HK-2 (cell line): ENCODE data around the gene RAP1GDS1.

Source experiments
- DNase-seq: peaks from one replicate; pipeline ENCODE4 v3.0.0-alpha.2; 2018; ENCODE audit not compliant: unreplicated experiment

Gene RAP1GDS1, protein sequence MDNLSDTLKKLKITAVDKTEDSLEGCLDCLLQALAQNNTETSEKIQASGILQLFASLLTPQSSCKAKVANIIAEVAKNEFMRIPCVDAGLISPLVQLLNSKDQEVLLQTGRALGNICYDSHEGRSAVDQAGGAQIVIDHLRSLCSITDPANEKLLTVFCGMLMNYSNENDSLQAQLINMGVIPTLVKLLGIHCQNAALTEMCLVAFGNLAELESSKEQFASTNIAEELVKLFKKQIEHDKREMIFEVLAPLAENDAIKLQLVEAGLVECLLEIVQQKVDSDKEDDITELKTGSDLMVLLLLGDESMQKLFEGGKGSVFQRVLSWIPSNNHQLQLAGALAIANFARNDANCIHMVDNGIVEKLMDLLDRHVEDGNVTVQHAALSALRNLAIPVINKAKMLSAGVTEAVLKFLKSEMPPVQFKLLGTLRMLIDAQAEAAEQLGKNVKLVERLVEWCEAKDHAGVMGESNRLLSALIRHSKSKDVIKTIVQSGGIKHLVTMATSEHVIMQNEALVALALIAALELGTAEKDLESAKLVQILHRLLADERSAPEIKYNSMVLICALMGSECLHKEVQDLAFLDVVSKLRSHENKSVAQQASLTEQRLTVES

DNA sequence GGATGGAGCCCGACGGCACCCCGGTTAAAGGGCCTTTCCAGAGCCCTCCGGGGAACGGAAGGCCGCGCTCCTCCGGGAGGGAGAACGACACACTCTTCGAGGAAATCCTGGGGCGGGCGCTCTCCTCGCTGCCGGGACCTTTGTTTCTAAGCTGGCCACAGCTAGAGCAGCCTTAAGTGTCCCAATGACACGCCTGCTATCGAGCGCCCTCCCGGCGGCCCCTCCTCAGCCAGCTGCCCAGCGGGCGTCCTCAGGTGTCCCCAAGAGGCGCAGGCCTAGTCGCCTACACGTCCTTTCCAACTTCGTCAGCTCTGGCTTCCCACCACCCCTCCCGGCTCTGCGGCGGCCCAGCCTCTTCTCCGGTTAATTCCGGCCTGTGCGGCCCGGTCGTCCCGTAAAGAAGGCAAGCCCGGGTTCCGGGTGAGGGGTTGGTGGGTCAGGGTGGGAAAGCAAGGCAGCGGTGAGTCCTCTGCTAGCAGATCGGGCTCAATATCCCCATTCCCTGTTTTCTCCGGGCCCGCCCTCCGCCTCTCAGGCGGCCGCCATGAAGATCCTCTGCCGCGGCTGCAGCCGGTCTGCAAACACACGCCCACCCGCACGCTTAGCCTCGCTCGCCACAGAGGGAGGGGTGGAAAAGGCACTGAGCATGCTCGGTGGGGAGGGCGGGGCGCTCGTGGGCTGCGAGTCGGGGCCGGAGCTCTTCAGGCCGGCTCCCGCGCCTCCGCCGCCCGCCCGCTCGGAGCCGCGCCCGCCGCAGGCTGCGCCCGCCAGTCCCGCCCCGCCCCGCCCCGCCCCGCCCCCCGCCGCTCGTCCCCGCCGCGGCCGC is at the start of gene RAP1GDS1:
TSS of gene RAP1GDS1 (plus strand) at position 806 of the 826 bp plus-strand sequence. CDS start 182 bp downstream, outside the sequence.
- peak; percentile 96 for DNase-seq

DNA sequence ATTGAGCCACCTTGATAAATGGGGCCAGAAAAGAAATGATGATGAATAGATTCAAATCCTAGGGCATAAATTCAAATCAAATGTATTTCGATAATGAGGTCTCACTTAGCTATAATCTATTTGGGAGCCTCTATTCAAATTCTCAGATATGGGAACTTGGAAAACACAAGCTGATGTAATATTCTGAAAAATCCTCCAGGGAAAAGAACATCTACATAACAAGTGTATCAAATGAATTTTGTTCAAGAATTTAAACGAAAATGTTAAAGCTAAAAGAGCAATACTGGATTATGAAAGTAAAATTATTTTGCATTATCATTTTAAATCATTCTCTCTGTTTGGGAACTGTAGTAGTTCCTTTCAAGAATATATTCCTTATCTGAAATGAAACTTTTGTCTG is 38.9 kb upstream of the RAP1GDS1 start:
- no peak for DNase-seq

DNA sequence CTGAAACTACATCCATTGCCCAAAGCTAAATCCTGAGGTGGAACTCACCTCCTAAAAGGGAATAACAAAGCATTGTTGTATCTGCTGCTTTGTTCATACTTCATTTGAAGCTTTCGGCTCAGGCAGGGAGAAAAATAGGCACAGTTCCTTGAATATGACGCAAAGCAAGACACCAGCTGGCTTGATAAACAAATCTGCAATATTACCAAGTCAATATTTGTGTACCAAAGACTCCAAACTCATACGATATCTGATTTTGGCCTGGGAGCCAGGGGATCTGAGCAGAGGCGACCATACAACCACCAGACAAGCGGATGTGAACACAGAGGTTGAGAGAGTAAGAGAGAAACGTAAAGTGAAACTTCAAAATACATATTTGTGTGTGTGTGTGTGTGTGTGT is 34.8 kb upstream of the RAP1GDS1 start:
- DNase-seq: no peak

DNA sequence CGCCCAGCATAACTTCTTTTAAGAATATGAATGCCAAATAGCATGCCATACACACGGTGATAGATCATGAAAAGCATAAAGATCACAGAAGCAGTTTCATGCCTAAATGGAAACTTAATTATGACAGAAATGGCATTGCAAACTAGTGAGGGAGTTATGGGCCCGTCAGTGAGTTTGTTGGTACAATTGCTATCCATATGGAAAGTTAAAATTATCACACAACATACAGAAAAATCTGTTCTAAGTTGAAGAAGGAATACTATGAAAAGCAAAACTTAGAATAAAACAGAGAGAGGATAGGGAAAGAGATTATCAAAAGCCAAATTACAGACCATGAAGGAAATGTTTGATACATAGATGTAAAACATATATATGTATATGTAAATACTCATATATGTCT is 30.2 kb upstream of the RAP1GDS1 start:
- no peak for DNase-seq

DNA sequence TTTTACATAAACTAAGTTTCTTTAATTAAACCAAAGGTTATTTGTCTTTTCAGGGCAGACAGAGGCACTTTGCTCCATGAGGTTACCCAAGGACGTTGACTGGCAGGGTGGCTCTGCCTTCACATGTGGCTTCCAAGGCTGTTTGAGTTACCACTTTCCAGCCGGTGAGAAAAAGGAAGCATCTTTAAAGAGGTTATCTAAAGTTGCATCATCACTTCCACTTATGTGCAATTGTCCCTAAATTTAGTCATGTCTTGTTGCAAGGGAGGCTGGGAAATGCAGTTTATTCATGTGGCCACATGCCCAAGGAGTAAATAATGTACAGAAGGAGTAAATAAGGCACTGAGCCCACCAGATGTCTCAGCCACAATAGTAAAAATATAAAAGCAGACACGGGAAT is 29.0 kb upstream of the RAP1GDS1 start:
- DNase-seq: no peak

DNA sequence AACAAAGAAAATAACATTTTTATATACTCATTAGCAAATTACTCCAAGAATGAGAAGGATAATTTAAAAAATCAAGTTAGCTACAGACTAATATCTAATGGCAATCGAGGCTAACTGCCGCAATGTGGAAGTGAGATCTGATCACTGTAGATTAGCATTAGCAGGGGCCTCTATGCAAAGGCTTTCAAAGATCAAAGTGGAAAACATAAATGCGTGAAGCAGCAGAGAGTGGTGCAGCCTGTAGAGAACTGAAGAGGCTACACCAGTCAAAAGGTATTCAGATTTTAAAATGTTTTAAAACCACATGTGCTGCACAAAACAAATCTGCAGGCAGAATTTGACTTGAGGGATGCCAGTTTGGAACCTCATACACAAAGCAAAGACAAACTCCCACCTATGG is 24.0 kb upstream of the RAP1GDS1 start:
- no peak for DNase-seq

DNA sequence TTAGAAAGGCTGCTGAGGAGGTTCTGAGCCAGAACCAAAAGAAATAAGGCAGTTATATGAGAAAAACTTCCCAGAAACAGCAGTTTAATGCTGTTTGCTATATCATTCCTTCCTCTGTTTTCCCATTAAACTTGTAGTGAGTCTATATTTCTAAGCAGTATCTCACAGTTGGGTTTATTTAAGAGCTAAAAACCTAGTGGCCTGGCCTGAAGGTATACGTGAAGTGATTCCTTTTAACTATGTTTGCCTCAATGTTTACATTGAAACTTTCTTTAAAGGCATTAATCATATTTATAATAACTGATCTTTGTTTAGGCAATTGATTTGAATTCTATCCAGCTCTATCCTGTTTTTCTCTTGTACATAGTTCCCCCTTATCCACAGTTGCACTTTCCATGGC is 19.1 kb upstream of the RAP1GDS1 start:
- no peak for DNase-seq

DNA sequence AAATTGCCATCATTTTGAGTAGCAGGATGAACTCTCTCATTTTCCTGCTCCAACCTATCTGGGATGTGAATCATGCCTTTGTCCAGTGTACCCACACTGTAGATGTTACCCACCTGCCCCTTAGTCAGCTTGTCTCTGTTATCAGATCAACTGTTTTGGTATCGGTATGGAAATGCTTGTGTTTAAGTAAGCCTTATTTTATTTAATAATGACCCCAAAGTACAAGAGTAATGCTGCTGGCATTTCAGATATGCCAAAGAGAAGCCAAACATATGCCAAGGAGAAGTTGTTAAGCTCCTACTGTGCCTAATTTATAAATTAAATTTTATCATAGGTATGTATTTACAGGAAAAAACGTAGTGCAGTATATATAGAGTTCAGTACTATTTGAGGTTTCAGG is 18.6 kb upstream of the RAP1GDS1 start:
- no peak for DNase-seq

DNA sequence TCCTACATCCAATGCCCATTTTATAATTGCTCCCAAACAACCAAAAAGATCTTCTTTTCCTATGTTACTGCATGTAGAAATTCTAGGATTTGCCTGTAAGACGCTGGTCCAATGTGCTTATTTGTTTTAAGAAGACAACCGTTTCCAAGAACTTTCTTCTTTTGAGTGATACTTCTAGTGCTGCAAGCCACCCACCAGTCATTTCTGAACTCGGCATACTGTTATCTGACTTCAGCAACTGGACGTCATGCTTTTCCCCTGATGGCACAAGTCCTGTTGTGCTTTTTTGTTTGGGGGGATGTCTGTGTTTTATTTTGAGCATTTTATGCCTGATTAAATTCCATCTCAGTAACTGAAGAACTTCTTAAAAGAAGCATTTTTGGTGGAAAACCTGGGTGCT is 16.0 kb upstream of the RAP1GDS1 start:
- no peak for DNase-seq

DNA sequence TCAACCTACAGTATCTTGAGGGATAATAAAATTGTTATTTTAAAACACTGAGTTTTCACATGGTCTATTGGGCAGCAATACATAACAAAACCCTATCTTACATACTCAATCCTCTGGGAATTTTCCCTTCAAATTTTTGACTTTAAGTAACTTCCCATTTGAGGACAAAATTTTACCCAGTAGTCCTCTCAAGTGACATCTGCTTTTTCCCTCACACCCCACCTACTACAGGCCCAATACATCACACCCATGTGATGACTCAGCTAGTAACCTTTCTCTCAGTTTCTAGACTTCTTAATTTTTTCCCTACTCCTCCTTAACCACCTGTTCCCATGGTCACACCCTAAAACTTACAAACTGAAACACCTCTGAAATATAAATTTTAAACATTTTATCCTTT is 12.2 kb upstream of the RAP1GDS1 start:
- DNase-seq: no peak

DNA sequence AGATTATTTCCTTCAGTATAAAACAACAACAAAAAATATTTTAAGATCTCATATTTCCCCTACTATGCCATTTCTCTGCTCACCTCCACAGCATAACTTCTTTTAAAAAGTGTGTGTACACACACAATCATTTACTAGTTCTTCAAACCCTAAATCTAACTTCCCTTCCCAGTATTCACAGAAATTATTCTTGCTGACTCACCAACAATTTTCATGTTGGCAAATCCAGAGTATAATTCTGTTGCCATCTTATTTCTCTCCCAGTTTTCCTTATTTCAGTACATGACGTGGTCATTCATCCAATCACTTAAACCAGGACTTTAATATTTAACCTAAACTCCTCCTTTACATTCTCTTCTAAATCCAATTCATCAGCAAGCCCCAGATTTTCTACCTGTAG is 11.4 kb upstream of the RAP1GDS1 start:
- no peak for DNase-seq

DNA sequence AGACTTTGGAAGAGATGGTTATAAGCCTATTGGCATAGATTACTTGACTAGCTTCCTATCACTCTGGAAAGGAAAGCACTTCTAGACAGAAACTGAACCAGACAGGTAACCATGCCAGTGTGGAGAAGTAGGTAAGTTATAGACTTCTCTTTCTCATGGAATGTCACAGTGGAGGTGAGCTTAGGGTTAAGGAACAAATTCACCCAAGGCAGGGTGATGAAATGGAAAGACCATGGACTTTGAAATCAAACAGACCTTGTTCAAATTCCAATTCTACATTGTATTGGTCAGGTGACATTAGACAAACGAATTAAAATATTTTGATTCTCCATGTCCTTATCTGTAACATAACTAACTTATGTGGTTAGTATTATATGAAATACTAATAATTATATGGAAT is 7.7 kb upstream of the RAP1GDS1 start:
- no peak for DNase-seq

DNA sequence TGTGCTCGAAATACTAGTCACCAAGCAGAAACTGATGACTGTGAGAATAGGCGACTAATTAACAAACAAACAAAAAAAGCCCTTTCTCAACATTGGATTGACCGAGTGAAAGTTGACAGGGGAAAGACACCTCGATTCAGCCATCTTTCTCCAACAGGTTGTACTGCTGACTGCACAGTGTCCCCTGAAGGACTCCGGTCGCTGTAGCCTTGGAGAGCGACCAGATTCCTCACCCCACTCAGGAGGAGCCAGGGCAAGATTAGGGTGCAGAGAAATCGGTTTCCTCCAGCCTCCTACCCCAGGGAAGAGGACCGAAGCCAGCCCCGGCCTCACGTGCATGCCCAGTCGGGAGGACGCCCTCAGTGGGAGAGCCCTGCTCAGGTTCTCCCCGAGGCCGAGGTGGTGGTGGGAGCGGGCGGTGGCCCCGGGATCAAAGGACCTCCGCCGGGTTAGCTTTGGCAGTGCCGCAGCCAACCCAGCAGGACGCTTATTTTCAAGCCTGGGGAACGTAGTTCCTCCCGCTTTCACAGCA is 1.1 kb upstream of the RAP1GDS1 start:
- peak; percentile 64 for DNase-seq

DNA sequence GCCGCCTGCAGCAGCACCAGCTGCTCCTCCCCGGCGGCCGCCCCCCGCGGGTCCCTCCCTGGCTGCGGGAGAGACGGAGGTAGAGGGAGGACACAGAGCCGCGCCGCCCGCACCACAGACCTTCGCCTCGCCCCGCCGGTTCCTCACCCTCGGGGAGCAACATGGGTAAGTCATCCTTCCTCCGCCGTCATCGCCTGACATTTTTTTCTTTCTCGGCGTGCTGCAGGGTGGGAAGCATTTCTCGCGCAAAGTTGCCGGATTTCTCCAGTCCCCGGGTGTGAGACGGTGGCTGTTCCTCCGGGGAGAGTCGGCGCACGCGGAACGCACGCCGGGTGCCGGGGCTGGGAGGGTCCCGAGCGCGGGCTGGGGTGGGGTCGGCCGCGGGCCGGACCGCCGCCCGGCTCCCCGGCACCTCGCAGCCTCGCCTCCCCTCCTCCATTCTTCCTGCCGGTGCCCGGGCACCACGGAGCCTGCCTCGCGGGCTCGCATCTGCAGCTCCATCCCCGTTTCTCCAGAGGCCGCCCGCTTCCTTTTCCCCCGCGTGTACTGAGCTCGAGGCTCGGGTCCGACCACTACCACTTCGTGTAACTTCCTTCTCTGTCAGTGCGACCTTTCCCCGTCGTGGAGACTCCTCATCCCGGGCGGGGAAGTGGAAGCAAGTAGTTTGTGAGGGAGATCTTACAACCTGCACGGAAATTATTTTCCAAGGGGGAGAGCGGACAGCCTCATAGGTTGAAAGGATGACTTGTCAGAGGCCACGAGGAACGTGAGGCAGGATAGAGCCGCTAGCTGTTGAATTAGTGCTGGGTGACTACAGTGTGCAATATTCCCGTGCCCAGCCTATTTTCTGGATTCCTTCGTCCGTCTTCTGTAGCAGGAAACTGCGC is 464 bp downstream of the RAP1GDS1 start:
- DNase-seq: peak; percentile 58

DNA sequence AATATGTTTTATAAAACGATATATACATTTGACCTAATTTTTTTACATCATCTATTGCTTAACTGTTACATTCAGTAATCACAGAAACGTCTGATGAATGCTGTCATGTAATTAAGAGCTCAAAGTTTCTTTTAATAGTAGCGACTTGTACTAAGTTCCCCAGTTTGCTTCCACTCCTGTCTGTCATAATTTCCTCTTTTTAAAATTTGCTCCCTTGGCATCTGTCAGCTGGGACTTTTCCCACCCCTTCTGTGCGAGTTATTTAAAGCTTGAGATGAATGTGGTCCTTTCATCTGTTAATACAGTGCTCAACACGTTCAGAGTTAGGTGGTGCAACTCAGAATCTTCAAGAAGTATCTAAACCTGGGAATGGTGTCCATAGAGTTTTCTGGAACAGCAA is 1.2 kb downstream of the RAP1GDS1 start:
- DNase-seq: no peak

DNA sequence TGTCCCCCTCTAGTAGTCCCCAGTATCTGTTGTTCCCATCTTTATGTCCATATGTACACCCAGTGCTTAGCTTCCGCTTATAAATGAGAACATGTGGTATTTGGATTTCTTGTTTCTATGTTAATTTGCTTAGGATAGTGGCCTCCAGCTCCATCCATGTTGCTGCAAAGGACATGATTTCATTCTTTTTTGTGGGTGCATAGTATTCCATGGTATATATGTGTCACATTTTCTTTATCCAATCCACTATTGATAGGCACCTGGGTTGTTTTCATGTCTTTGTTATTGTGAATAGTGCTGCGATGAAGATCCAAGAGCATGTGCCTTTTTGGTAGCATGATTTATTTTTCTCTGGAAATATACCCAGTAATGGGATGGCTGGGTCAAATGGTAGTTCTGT is 6.3 kb downstream of the RAP1GDS1 start:
- no peak for DNase-seq

DNA sequence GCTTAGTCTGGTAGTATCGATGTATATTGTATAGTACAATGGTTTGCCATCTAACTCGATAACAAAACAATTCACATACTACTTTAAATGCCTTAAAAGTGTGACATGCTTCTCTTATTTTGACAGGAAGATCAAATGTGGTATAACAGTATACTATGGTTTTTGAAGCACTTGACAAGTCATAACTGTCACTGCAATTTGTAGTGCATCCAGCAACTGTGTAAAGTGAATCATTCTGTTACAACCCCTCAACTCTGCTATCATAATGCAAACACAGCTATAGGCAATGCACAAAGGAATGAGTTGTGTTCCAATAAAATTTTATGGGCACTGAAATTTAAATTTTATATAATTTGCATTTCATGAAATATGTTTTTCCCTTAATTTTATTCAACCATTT is 14.0 kb downstream of the RAP1GDS1 start:
- DNase-seq: no peak

DNA sequence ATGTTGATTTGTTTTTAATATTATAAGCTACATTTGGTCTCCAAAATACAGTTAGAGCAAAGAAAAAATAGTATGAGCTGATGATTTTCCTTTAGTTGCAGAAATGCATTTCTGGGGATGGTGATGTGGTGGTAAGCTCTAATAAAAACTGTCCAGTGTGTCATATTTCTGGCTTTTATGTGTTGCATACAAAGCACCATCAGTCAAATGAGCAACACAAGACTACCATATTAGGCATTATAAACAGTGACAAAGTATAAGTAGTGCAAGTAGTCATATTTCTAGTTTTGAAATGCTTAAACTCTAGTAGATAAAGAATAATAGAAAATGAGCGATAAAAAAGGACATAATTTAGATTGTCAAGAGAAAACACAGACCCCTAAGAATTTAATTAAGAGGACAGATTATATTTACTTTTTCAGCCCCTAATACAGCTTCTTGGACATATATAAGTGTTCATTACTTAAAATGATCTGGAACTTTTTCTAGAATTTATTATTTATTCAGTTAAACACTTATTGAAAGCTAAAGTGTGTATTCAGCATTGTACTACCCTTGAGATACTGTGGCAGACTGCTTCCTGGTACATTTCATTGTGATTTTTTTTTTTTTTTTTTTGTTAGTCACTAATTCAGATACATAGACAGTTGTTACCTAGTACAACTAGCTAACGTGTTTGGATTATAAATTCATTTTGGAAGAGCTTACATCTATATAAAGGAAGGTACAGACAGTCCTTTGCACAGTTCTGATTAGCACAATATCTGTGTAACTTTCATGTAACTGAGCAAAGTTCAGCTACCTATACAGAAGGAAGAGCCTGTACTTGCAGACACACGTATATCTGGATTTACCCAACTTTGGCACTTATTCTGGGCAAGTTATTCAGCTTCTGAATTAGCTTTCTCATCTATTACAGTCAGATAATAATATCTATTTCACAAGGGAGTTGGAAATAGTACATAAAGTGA is 22.3 kb downstream of the RAP1GDS1 start:
- DNase-seq: no peak

DNA sequence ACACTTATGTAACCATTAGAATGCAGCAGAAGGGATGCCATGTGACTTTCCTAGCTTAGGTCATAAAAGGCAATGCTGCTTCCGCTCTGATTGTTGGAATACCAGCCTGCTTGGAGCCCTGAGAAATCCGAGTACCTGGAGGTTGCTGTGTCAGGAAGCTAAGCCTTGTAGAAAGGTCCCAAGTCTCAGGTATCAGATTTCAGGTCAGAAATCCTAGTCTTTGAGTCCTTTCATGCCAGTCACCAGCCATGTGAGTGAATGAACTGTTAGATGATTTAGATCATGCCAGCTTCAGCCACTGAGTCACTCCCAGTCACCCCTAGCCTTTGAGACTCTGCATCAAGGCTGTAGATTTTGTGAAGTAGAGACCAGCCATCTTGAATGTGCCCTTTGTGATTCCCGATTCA is 23.5 kb downstream of the RAP1GDS1 start:
- peak; percentile 33 for DNase-seq

DNA sequence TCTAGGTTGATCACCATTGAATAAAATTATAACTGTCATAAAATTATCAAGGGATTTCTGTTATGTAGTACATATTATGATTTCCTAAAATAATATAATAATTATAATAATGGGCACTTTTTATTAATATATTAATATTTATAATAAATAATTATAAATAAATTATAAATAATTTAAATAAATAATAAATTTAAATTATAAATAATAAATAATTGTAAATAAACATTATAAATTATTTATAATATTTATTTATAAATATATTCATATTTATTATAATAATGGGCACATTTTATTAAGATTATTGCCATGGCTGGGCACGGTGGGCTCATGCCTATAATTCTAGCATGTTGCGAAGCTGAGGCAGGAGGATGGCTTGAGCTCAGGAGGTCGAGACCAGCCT is 24.5 kb downstream of the RAP1GDS1 start:
- no peak for DNase-seq
